GM12873 (cell line): Measurements from ENCODE around the gene PNPLA6.

Source experiments
- CTCF ChIP-seq: IDR thresholded peaks from 2 replicates; pipeline ENCODE4 v1.5.1; 2012; ENCODE audit warnings: low read depth, mild to moderate bottlenecking, moderate library complexity, low read length, control low read depth; ENCODE audit not compliant: insufficient read depth; ENCODE audit errors: missing control alignments

The PNPLA6 gene

GRCh38 chr19:7494416-7495098 is 41.0 kb upstream of the PNPLA6 start:
- TF ChIP-seq CTCF = no peak

DNA sequence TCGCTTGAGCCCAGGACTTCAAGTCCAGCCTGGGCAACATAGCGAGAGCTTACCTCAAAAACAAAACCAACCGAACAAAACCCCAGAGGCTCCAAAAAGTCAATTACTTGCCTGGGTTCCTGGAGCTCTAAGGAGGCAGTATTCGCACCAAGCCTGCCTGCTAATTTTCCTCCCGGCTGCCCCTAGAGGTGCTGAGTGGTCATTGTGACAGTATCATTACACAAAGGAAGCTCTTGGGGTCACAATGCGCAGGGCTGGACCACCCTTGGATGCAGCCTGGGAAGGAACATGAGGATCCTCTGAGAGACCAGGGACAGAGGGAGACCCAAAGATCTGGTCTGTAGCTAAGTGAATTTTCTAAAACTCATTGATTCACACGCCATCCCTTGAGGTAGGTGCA is 38.2 kb upstream of the PNPLA6 start:
- TF ChIP-seq CTCF = peak; percentile 56

GRCh38 chr19:7500811-7501450 is 34.6 kb upstream of the PNPLA6 start:
- no peak for TF ChIP-seq CTCF

- TF ChIP-seq CTCF = no peak
Observed at GRCh38 chr19:7502552-7502951, 33.0 kb upstream of the PNPLA6 start.

GRCh38 chr19:7504684-7505083 is 30.8 kb upstream of the PNPLA6 start:
- no peak for TF ChIP-seq CTCF

GRCh38 chr19:7505288-7505681 is 30.2 kb upstream of the PNPLA6 start:
- TF ChIP-seq CTCF = no peak

GRCh38 chr19:7505682-7506384 is 29.7 kb upstream of the PNPLA6 start:
- no peak for TF ChIP-seq CTCF
